Measurements from ENCODE around the gene MYBPC2. TPM values are rescaled to one million over a fixed set of nuclear protein-coding genes. Genes with fewer than 3 reads are reported as not detected.
A peak's percentile ranks its signal among the peaks of the same experiment; 100 is the strongest.

The MYBPC2 gene
- polyA plus RNA-seq, 6 donors from 2014 or later, result 0.44 to 6.6 (median 1.2) TPM; not detected in 1

DNA sequence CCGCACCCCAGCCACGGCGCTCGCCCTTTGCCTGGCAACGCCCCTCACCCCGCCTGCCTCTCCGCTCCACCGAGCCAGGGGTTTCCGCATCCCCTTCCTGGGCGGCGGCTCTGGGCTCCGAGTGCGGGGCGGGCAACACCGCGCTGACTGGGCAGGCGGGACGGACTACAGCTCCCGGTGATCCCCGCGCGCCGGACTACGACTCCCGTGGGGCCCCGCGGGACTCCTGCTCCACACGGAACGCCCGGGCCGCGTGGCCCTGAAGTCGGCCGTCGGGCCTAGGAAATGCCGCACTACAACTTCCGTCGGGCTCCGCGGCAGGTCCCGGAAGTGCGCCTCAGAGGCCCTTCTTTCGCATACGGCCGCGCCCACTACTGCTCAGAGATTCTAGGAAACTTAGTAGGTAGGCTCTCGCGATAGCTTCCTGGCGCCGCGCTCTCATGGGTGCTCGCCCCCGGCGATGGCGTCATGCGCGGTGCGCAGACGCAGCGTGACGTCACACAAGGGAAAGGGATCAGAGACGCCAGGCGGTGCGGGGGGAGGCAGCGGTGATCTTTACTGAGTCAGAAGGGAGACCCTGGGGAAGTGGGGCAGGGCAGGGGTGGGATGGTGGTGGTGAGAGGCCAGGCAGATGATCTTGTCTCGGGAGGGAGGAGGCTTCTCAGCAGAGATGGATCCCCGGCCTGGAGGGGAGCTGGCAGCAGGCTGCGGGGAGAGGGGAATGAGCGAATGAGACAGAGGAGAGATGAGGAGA lies 78.6 kb downstream of the MYBPC2 start, which contains the start of gene JOSD2:
Gene JOSD2, minus strand, starts transcription at position 123 of the 754 bp plus-strand sequence. CDS start 760 bp downstream, outside the sequence.
- peak; percentile 97 for DNase-seq
- peaks cover 0 to 22% (median 18%) of the 10 kb centered on the region in 3 donors for H3K27me3 Mint-ChIP-seq
- peaks cover 30 to 40% (median 30%) of the 10 kb centered on the region in 3 donors for H3K4me1 Mint-ChIP-seq
- H3K36me3 Mint-ChIP-seq, result peaks cover 0 to 16% of the 10 kb centered on the region in 2 donors
- H3K4me3 Mint-ChIP-seq, result peak within 1 kb of the TSS; percentile 71 to 98 (median 94)
- H3K27ac Mint-ChIP-seq, result peak within 1 kb of the TSS; percentile 96 to 100 (median 99)
- peaks cover 0 to 2% (median 0%) of the 10 kb centered on the region in 7 donors for H3K9me3 Mint-ChIP-seq
- ATAC-seq (ENCODE audit: low read depth in 2 of 2), result peak; percentile 85 to 87

DNA sequence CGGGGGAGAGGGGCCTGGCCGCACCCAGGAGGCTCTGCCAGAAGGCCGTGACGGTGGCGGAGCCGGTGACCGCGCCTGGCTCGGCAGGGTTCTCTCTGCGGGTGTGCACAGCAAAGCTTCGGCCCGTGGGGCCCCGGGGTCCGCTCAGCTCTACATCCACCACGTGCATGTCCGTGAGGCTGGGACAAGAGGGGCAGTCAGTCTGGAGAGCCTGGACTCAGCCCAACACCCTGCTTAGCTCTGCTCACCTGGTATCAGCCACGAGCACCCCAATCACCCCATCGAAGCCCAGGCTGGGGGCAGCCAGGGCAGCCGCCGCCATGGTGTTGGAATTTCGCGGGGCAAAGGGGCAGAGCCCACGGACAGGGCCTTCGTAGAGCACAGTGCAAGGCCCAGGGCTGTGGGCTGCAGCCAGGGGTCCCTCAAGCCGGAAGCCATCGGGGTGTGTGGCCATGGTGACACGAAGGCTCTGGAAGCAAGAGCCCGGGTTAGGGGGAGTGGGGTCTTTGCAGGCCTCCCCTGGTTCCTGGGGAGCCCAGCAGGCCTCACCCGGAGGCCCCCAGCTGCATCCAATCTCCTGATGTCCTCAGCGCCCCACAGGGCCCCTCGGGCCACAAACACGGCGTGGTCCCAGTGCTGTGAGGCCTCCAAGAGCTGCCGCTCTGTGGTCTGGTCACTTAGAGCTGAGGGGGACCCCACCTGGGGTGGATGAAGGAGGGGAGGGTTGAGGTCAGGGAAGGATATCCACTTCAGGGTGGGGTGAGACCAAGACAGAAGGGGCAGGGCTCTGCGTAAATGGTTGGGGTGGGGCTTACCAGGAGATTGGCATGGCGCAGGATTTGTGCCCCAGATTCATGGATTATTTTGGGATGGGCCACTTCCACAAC lies 79.7 kb downstream of the MYBPC2 start:
- DNase-seq, result no peak
- Mint-ChIP-seq H3K27ac (peak overlapping the region in 3 of 6 donors; percentile 73 to 98 (median 96)), H3K9me3 (peaks cover 0 to 2% (median 0%) of the 10 kb centered on the region in 7 donors), H3K4me3 (peak overlapping the region in 5 of 8 donors; percentile 71 to 98 (median 80)), H3K4me1 (peaks cover 30 to 33% (median 30%) of the 10 kb centered on the region in 3 donors), H3K36me3 (peaks cover 0 to 9% of the 10 kb centered on the region in 2 donors), H3K27me3 (peaks cover 0 to 24% (median 18%) of the 10 kb centered on the region in 3 donors)
- no peak for ATAC-seq (ENCODE audit: low read depth in 2 of 2)

DNA sequence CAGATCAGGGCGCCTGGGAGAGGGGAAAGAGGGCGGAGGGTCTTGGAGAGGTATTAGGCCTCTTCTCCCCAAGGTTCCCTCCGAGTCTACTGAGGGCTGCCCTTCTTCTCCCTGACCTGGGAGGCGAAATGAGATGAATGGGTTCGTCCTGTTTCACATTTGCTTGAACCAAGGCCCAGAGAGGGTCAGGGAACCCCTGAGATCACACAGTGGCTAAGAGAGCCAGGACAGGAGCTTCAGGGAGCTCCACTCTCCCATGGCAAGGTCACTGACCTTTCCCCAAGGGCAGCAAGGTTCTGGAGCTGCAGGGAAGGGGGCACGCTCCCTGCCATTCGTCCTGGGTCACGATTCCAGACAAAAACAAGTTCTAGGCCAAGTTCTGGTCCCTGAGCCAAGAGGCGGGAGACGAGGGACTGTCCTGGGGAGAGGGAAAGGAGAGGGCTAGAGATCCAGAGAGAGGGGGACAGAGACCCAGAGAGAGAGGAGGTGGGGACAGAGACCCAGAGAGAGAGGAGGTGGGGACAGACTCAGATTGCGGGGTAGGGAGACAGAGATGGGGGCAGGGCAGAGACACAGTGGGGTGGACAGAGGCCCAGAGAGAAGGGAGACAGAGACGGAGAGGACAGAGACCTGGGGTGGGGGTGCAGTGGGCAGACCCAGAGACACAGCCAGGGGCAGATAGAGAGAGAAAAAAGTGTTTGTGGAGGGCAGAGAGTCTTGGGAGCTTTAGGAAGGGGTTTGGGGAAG lies 80.5 kb downstream of the MYBPC2 start:
- H3K27ac Mint-ChIP-seq, result peak overlapping the region; percentile 58 to 96 (median 81)
- H3K4me1 Mint-ChIP-seq, result peaks cover 26 to 28% (median 28%) of the 10 kb centered on the region in 3 donors
- peaks cover 0 to 2% (median 0%) of the 10 kb centered on the region in 7 donors for H3K9me3 Mint-ChIP-seq
- ATAC-seq (ENCODE audit: low read depth in 2 of 2) (no peak), DNase-seq (no peak)
- H3K4me3 Mint-ChIP-seq, result peak overlapping the region in 6 of 8 donors; percentile 19 to 73 (median 37)
- H3K36me3 Mint-ChIP-seq, result peaks cover 0 to 7% of the 10 kb centered on the region in 2 donors
- H3K27me3 Mint-ChIP-seq, result peaks cover 0 to 24% (median 18%) of the 10 kb centered on the region in 3 donors

DNA sequence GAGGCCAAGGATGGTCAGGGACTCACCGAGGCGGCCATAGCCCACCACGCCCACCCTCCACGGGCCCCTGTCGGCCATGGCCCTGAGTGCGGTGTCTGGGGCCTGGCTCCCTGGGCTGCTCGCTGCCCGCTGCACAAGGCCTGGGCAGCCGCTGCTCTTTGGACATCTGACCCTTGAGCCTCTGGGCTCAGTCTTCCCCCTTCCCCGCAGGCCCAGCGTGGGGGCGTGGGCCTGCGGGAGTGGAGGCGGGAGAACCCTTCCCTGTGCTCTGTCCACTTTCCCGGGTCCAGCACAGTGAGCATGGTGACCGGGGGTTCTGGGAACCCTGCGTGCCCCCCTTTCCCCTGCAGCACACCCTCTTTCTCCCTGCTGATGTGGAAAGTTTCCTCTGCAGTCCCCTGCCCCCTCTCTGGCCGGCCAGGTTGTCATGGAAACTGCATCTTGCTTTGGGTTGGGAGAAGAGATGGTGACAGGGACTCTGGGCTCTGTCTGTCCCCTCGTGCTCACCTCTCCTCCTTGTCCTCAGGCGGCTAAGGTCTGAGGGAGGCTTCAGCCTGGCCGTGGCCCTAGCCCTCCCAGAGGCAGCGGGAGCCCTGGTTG lies 81.2 kb downstream of the MYBPC2 start, which contains the start of gene ASPDH:
Gene ASPDH, minus strand, starts transcription at position 168 of the 600 bp plus-strand sequence. Its CDS starts 90 bp downstream, at position 78.
- H3K4me3 Mint-ChIP-seq, result peak within 1 kb of the TSS in 7 of 8 donors; percentile 19 to 73 (median 45)
- peak within 1 kb of the TSS; percentile 60 to 96 (median 81) for H3K27ac Mint-ChIP-seq
- H3K9me3 Mint-ChIP-seq, result peaks cover 0 to 2% (median 0%) of the 10 kb centered on the region in 7 donors
- peaks cover 22 to 27% (median 25%) of the 10 kb centered on the region in 3 donors for H3K4me1 Mint-ChIP-seq
- H3K36me3 Mint-ChIP-seq, result peaks cover 0 to 7% of the 10 kb centered on the region in 2 donors
- peaks cover 0 to 24% (median 18%) of the 10 kb centered on the region in 3 donors for H3K27me3 Mint-ChIP-seq
- ATAC-seq (ENCODE audit: low read depth in 2 of 2), result no peak
- DNase-seq, result no peak

DNA sequence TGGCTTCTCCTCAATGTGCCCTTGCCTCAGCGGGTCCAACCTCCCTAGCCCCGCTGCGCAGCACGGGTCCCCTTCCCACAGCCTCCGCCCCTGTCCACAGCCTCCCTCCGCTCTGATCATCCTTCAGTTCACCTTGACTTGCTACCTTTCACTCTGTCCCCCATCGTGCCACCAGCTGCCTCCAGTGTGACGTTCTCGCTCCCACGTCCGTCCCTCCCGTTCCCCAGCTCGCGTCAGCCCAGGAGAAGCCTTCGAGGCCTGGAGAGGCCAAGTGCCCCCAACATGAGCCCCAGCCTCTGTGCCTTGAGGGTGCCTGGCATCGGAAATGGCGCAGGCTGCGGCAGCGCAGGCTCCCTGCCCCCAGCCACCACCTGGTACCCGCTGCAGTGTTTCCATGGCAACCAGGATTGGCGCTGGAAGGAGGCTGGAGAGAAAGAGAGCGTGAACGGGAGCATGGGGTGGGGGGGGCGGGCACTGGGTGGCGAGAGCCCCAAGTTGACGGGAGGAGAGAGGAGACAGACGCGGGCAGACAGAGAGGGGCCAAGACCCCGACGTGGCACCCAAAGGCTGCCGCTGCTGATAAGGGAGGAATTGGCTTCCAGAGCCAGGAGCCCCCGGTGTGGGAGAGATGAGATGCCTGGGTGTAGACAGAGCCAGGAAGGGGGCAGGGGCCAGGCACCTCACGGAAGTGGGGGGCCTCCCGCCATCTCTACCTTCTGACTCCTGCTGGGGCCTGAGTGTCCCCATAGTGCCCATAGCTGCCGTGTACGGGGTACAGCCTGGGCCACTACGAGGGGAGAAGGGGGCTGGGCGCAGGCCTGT lies 81.9 kb downstream of the MYBPC2 start:
- DNase-seq, result no peak
- H3K4me1 Mint-ChIP-seq, result peaks cover 20 to 25% (median 23%) of the 10 kb centered on the region in 3 donors
- H3K4me3 Mint-ChIP-seq, result peak overlapping the region in 1 of 8 donors; percentile 23
- ATAC-seq (ENCODE audit: low read depth in 2 of 2), result no peak
- peaks cover 0 to 2% (median 0%) of the 10 kb centered on the region in 7 donors for H3K9me3 Mint-ChIP-seq
- H3K27ac Mint-ChIP-seq, result peak overlapping the region in 3 of 6 donors; percentile 16 to 92 (median 60)
- peaks cover 0 to 7% of the 10 kb centered on the region in 2 donors for H3K36me3 Mint-ChIP-seq
- H3K27me3 Mint-ChIP-seq, result peaks cover 0 to 24% (median 18%) of the 10 kb centered on the region in 3 donors

DNA sequence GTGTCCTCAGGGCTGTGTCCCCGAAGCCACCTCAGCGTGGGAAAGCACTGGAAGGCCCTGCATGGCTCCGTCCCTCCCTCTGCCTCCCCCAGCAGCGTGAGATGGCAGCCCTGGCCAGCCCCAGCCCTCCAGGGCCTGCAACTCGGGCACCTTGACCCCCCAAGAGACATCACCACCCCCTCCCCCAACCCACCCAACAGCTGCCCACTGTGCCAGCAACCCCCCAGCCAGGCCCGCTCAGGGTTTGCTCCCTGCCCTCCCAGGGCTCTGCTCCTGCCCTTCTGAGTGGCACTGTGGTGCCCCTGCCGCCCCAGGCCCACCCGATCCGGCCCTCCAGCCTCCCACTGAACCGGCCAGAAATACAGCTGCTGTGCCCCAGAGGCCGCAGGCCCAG lies 82.5 kb downstream of the MYBPC2 start:
- Mint-ChIP-seq H3K36me3 (peaks cover 0 to 7% of the 10 kb centered on the region in 2 donors), H3K27ac (no peak overlapping the region), H3K9me3 (peaks cover 0 to 2% (median 0%) of the 10 kb centered on the region in 7 donors), H3K4me3 (no peak overlapping the region), H3K4me1 (peaks cover 20 to 25% (median 23%) of the 10 kb centered on the region in 3 donors), H3K27me3 (peaks cover 0 to 24% (median 18%) of the 10 kb centered on the region in 3 donors)
- no peak for ATAC-seq (ENCODE audit: low read depth in 2 of 2)
- DNase-seq, result no peak

Other genes starting within 250 kb of the MYBPC2 start
- not detected for gene MYH14, start 229.3 kb upstream of the MYBPC2 start, polyA plus RNA-seq (ENCODE audit: low read depth in 6 of 6)
- under 1 TPM in 2 of 6 donors, not detected in 4; 0.08 to 0.12 TPM for gene KCNC3, start 103.5 kb upstream of the MYBPC2 start, polyA plus RNA-seq (ENCODE audit: low read depth in 6 of 6)
- gene NAPSA, start 67.3 kb upstream of the MYBPC2 start, polyA plus RNA-seq (ENCODE audit: low read depth in 6 of 6), result 1 to 10 TPM in 3 of 6 donors, under 1 TPM in 2, not detected in 1; 0.38 to 1.8 (median 1.1) TPM
- gene NR1H2, start 56.4 kb upstream of the MYBPC2 start, polyA plus RNA-seq (ENCODE audit: low read depth in 6 of 6), result 100 to 1,000 TPM in 1 of 6 donors, 10 to 100 TPM in 5; 70.9 to 115 (median 76.1) TPM
- 10 to 100 TPM; 22.9 to 46.7 (median 32.1) TPM for gene POLD1, start 48.5 kb upstream of the MYBPC2 start, polyA plus RNA-seq (ENCODE audit: low read depth in 6 of 6)
- 100 to 1,000 TPM; 218 to 343 (median 286) TPM for gene SPIB, start 14.0 kb upstream of the MYBPC2 start, polyA plus RNA-seq (ENCODE audit: low read depth in 6 of 6)
- gene EMC10, start 43.6 kb downstream of the MYBPC2 start, polyA plus RNA-seq (ENCODE audit: low read depth in 6 of 6), result 10 to 100 TPM in 1 of 6 donors, 1 to 10 TPM in 5; 7.0 to 11.9 (median 8.6) TPM
- gene GARIN5A, start 44.0 kb downstream of the MYBPC2 start, polyA plus RNA-seq (ENCODE audit: low read depth in 6 of 6), result 1 to 10 TPM in 1 of 6 donors, under 1 TPM in 4, not detected in 1; 0.38 to 2.2 (median 0.50) TPM
- 10 to 100 TPM in 5 of 6 donors, 1 to 10 TPM in 1; 9.8 to 20.7 (median 12.2) TPM for gene JOSD2, start 78.3 kb downstream of the MYBPC2 start, polyA plus RNA-seq (ENCODE audit: low read depth in 6 of 6)
- not detected for gene ASPDH, start 81.0 kb downstream of the MYBPC2 start, polyA plus RNA-seq (ENCODE audit: low read depth in 6 of 6)
- gene LRRC4B, start 135.5 kb downstream of the MYBPC2 start, polyA plus RNA-seq (ENCODE audit: low read depth in 6 of 6), result under 1 TPM in 1 of 6 donors, not detected in 5; 0.10 TPM
- under 1 TPM in 1 of 6 donors, not detected in 5; 0.11 TPM for gene SYT3, start 207.0 kb downstream of the MYBPC2 start, polyA plus RNA-seq (ENCODE audit: low read depth in 6 of 6)
- 1 to 10 TPM in 2 of 6 donors, not detected in 4; 1.1 to 1.2 TPM for gene C19orf81, start 216.6 kb downstream of the MYBPC2 start, polyA plus RNA-seq (ENCODE audit: low read depth in 6 of 6)